H4 (cell line): Measurements from ENCODE around the gene C21orf91. TPM values are rescaled to one million over a fixed set of nuclear protein-coding genes. Genes with fewer than 3 reads are reported as not detected.
"Not testable (repeated sequence)": the region's sequence is repeated elsewhere in the genome, so short reads cannot be mapped to it uniquely, and the experiment has no call there.

Experiments used
- DNase-seq: peaks from one replicate; pipeline ENCODE4 v3.0.0-alpha.2; 2015; ENCODE audit warnings: low spot score
- total RNA-seq: library from RNA; depleted of rRNA; stranded (reverse); fragments of >200 nt; shearing (Covaris generic); gene quantifications from 2 replicates; pipeline ENCODE4 v1.2.3, GENCODE V29; 2014

C21orf91 gene
- total RNA-seq, 1 experiment from 2014 or later, result 8.4 TPM

GRCh38 chr21:17779496-17779895 lies 39.7 kb downstream of the C21orf91 start:
- no peak for DNase-seq

DNA sequence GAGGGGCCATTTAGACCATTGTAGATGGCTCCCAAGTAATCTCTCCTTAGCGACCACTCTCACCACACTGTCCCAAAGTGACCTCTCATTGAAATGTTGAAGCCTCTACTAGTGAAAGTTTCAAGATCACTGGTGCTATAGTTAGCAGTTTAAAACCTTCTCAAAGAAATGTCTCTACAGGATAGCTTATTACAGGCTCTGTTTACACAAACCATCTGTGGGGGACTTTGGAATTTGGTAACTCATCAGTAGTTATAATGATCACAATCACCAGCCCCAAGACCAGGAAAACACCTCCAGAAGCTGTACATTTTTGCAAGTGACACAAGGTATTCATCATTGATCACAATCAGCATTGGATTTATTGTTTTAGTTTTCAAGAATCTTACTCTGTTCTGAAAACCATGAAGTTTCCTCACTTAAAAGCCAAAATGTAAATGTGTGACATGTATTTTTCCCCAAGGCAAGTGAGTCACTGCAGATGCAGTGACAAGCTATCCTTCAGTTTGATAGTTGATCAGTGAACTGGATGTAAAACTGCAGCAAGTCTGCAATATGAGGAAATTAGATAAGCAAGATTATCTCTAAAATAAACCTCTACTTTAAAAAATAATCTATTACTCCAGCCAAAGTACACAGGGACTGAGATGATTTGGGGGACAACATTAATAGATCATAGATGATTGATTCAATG lies 41.9 kb downstream of the C21orf91 start:
- DNase-seq, result no peak

- no peak for DNase-seq
These were observed 43.6 kb downstream of the C21orf91 start for GRCh38 chr21:17775431-17776126.

GRCh38 chr21:17775021-17775420 lies 44.1 kb downstream of the C21orf91 start:
- DNase-seq, result not testable (repeated sequence)

- no peak for DNase-seq
These were observed 49.7 kb downstream of the C21orf91 start for GRCh38 chr21:17769447-17769845.

- no peak for DNase-seq
These were observed 50.2 kb downstream of the C21orf91 start for GRCh38 chr21:17768840-17769446.

- DNase-seq, result no peak
These were observed 53.9 kb downstream of the C21orf91 start for GRCh38 chr21:17765207-17765606.

GRCh38 chr21:17763288-17764037 lies 55.7 kb downstream of the C21orf91 start:
- DNase-seq, result no peak

DNA sequence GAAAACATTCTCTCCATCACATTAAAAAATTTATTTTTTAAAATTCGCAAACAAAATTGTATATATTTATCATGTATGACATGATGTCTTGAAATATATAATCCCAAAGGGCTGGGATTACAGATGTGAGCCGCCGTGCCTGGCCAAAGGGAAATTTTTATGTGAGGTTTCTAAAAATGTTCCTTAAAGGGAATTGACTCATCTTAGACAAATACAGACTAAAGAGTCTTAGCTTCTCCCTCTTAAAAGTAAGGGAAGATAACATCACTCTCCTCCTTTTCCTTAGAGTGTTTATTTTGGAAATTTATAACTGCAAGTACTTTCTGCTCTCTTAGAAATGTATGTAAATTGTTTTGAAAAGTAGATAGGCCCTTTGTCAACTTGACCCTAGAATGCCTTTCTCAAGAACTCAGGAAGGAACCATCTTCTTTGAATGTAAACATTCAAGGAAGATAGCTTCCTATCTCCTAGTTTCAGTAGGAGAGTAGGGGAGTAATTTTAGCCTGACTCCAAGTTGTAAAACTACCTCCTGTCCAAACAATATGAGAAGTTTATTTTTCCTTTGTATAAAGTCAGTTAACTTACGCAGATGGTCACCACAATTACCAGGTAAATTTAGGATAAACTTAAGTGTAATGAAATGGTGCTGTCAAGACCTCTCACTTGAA lies 59.5 kb downstream of the C21orf91 start:
- DNase-seq, result no peak

DNA sequence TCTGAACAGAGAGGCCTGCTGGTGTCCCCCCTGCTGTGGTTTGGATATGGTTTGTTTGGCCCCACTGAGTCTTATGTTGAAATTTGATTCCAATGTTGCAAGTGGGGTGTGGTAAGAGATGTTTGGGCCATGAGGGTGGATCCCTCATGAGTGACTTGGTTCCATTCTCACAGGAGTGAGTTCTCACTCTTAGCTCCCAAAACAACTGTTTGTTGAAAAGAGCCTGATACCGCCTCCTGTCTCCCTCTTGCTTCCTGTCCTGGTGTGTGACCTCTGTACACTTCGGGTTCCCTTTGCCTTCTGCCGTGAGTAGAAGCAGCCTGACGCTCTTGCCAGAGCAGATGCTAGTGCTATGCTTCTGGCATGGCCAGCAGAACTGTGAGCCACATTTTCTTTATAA lies 60.5 kb downstream of the C21orf91 start:
- no peak for DNase-seq

GRCh38 chr21:17757671-17758070 lies 61.5 kb downstream of the C21orf91 start:
- no peak for DNase-seq

DNA sequence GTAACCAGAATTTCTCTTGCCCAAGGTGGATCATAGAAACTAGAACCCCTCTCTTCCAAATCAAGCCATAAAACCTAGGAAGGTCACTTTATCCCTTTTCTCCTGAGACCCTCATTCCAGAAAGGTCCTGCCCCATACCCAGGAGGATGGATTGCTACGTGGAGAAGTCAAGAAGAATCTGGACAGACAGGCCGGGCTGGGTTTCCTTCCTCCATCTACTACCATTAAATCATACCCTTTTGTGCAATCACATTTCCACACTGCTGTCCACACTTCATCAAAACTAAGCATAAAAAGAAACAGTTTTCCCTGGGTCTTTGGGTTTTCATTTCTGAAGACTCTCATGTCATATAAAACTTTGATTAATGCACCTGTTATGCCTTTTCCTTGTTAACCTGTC lies 65.4 kb downstream of the C21orf91 start:
- no peak for DNase-seq

DNA sequence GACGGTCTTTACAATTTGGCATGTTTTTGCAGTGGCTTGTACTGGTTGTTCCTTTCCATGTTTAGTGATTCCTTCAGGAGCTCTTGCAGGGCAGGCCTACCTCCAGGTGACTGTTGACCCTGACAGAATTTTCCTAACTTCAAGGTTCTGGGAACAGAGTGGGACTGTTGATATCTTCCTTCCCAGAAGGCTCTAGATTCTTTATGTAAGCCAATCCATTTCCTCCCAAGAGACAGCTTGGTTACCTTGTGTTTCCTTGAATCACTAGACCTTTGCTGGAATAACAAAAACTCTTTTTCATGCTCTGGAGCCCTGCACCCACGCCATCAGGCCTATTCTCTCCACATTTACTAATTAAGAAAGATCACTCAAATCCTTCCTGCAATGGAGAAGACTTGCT lies 67.0 kb downstream of the C21orf91 start:
- DNase-seq, result no peak

GRCh38 chr21:17746920-17747319 lies 72.2 kb downstream of the C21orf91 start:
- no peak for DNase-seq

- DNase-seq, result no peak
These were observed 74.1 kb downstream of the C21orf91 start for GRCh38 chr21:17745086-17745485.

- no peak for DNase-seq
These were observed 76.1 kb downstream of the C21orf91 start for GRCh38 chr21:17742940-17743592.

- DNase-seq, result no peak
These were observed 77.0 kb downstream of the C21orf91 start for GRCh38 chr21:17742181-17742580.
